ENCODE measurements around the gene LOXL1. TPM values are rescaled to one million over a fixed set of nuclear protein-coding genes. Genes with fewer than 3 reads are reported as not detected.

Gene LOXL1
- polyA plus RNA-seq, 1 donor from 2014 or later = 2.1 TPM

DNA sequence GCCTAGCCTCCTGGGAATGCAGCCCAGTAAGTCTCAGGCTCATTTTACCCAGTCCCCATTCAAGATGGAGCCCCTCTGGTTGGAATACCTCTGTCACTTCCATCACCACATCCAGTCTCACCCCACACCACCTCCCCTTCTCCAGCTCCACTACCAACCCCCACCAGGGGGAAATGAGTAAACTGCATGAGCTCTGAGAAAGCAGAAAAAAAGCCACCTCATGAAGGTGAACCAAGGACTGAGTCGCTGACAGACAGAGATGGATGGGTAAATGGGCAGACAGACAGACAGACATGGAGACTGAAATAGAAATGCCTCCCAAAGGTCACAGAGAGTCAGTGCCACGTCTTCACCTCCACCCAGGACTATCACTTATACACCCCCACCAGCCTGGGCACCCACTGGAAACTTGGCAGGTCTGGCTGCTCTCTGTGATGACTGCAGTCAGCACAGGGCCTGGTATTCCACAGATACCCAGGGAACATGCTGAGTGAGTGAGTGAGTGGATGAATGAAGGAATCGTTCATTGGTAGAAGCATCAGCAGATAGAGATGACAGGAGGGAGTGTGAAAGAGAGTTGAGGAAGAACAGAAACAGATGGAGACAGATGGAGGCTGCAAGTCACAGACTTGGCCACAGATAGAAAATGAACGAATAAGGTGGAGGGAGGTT, 4.9 kb upstream of the LOXL1 start:
- no peaks in the 10 kb centered on the region for H3K36me3 ChIP-seq (ENCODE audit: insufficient read depth, low read length)
- TF ChIP-seq EZH2 (IDR thresholded peaks at IDR 0.05; ENCODE audit: borderline replicate concordance, insufficient read depth, low read length, poor library complexity, severe bottlenecking) (no peak), EP300 (conservative IDR thresholded peaks at IDR 0.05; ENCODE audit: poor library complexity, severe bottlenecking) (no peak), TAF1 (IDR thresholded peaks at IDR 0.05; ENCODE audit: low read depth) (no peak), MXI1 (conservative IDR thresholded peaks at IDR 0.05; ENCODE audit: poor library complexity, severe bottlenecking) (no peak)
- no peak overlapping the region for H3K4me2 ChIP-seq (ENCODE audit: low read length)
- H3K9me3 ChIP-seq (ENCODE audit: low read length) = peaks cover 4% of the 10 kb centered on the region
- H3F3A ChIP-seq (ENCODE audit: insufficient read depth, low read length, poor library complexity, severe bottlenecking) = no peaks in the 10 kb centered on the region
- no peak overlapping the region for H2AFZ ChIP-seq (ENCODE audit: low read depth, low read length)
- no peak overlapping the region for H3K27ac ChIP-seq (ENCODE audit: low read length)
- H3K79me2 ChIP-seq (replicated peaks; ENCODE audit: insufficient read depth, low read length) = no peaks in the 10 kb centered on the region
- H3K27me3 ChIP-seq (ENCODE audit: insufficient read depth, low read depth, low read length) = peaks cover 7% of the 10 kb centered on the region
- H3K4me3 ChIP-seq (ENCODE audit: low read length) = no peak overlapping the region
- H4K20me1 ChIP-seq (ENCODE audit: insufficient read depth) = no peaks in the 10 kb centered on the region
- no peaks in the 10 kb centered on the region for H3K9me2 ChIP-seq (ENCODE audit: insufficient read depth, low read length)
- no peak overlapping the region for H3K9ac ChIP-seq (ENCODE audit: low read length)

DNA sequence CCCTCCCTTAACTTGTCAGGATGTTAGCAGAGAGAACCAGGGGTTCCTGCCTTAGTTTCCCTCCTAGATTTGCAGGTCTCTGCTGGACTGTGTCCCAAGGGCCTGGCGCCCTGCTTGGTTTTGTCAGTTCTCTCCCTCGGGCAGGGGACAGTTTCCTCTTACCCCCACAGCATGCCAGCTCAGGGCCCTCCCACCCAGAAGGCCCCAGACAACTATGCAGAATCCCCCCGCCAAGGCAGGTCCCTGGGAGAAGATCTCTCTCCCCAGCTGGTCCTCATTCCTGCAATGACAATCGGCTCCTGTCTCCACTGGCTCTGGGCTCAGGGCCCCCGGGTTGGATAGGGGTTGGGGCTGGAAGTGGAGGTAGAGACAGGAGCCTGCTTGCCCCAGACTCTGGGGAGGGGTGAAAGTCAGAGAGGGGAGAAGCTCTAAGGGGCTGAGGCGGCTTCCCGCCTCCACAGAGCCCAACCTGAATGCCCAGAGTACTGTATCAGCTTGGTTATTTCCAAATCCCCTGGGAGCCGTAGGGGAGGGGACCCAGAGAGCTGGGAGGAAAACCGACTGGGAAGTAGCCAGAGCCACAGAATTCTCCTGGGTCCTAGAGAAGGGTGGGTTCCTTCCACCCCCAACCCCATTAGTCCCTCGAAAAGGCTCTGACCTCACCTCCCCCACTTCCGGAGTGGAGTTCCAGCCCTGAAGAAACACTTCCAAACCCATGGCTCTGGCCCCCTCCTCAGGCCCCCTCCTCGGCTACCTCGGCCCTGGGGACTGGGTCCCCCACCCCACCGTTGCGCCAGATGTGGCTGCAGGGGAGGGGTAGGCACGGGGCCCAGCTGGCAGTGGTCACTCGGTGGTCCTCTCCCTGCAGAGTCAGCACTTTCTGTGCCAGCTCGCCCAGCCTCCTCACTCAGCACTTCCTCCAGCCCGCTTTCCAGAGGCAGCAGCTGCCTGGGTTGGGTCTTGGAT, 3.8 kb upstream of the LOXL1 start:
- Histone ChIP-seq H3K9ac (ENCODE audit: low read length) (no peak overlapping the region), H3K27me3 (ENCODE audit: insufficient read depth, low read depth, low read length) (peaks cover 16% of the 10 kb centered on the region), H4K20me1 (ENCODE audit: insufficient read depth) (no peaks in the 10 kb centered on the region), H2AFZ (ENCODE audit: low read depth, low read length) (no peak overlapping the region), H3K27ac (ENCODE audit: low read length) (no peak overlapping the region), H3K9me2 (ENCODE audit: insufficient read depth, low read length) (no peaks in the 10 kb centered on the region), H3K4me3 (ENCODE audit: low read length) (no peak overlapping the region), H3F3A (ENCODE audit: insufficient read depth, low read length, poor library complexity, severe bottlenecking) (no peaks in the 10 kb centered on the region), H3K4me2 (ENCODE audit: low read length) (no peak overlapping the region), H3K79me2 (replicated peaks; ENCODE audit: insufficient read depth, low read length) (no peaks in the 10 kb centered on the region), H3K9me3 (ENCODE audit: low read length) (peaks cover 4% of the 10 kb centered on the region), H3K36me3 (ENCODE audit: insufficient read depth, low read length) (no peaks in the 10 kb centered on the region)
- TF ChIP-seq TAF1 (IDR thresholded peaks at IDR 0.05; ENCODE audit: low read depth) (no peak), EP300 (conservative IDR thresholded peaks at IDR 0.05; ENCODE audit: poor library complexity, severe bottlenecking) (no peak), POLR2AphosphoS5 (IDR thresholded peaks at IDR 0.05) (no peak), SMC3 (conservative IDR thresholded peaks at IDR 0.05; ENCODE audit: poor library complexity) (no peak)

DNA sequence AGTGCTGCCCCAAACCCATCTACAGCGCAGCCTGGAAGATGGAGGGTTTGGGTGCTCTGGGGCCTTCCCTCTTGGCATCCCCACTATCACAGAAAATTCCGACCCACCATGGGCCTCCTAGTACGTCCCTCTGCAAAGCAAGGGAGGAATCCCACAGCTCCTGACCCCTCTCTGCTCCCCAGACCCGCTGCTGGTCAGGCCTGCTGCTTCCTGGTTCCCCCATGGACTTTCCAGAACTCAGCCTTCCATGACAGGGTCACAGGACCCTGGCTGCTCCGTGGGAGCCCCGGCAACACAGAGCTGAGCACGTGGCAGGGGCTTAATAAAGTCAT, 3.1 kb upstream of the LOXL1 start:
- H3K9me2 ChIP-seq (ENCODE audit: insufficient read depth, low read length) = no peaks in the 10 kb centered on the region
- H3K9me3 ChIP-seq (ENCODE audit: low read length) = peaks cover 2% of the 10 kb centered on the region
- no peak overlapping the region for H2AFZ ChIP-seq (ENCODE audit: low read depth, low read length)
- H3K27ac ChIP-seq (ENCODE audit: low read length) = no peak overlapping the region
- H3K79me2 ChIP-seq (replicated peaks; ENCODE audit: insufficient read depth, low read length) = no peaks in the 10 kb centered on the region
- H3K27me3 ChIP-seq (ENCODE audit: insufficient read depth, low read depth, low read length) = peaks cover 23% of the 10 kb centered on the region
- H3F3A ChIP-seq (ENCODE audit: insufficient read depth, low read length, poor library complexity, severe bottlenecking) = no peaks in the 10 kb centered on the region
- H3K36me3 ChIP-seq (ENCODE audit: insufficient read depth, low read length) = no peaks in the 10 kb centered on the region
- no peak for TF ChIP-seq EZH2 (IDR thresholded peaks at IDR 0.05; ENCODE audit: borderline replicate concordance, insufficient read depth, low read length, poor library complexity, severe bottlenecking)
- no peak for TF ChIP-seq POLR2AphosphoS5 (IDR thresholded peaks at IDR 0.05)
- no peak overlapping the region for H3K4me3 ChIP-seq (ENCODE audit: low read length)
- H3K4me2 ChIP-seq (ENCODE audit: low read length) = no peak overlapping the region
- H3K9ac ChIP-seq (ENCODE audit: low read length) = no peak overlapping the region
- no peaks in the 10 kb centered on the region for H4K20me1 ChIP-seq (ENCODE audit: insufficient read depth)
